ENCODE results near the gene PHLDB3.

The PHLDB3 gene

DNA sequence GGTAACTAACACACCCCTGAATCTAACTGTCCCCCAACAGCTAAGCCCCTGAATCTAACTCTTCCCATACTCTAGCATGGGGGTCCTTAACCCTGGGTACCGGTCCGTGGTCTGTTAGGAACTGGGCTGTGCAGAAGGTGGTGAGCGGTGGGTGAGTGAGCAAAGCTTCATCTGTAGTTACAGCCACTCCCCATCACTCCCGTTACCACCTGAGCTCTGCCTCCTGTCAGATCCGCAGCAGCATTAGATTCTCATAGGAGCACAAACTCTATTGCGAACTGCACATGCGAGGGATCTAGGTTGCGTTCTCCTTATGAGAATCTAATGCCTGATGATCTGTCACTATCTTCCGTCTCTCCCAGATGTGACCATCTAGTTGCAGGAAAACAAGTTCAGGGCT, 6.2 kb upstream of the PHLDB3 start:
- no peak for TF ChIP-seq EZH2phosphoT487 (IDR thresholded peaks at IDR 0.05; ENCODE audit: borderline replicate concordance)
- TF ChIP-seq, protein P1, sequence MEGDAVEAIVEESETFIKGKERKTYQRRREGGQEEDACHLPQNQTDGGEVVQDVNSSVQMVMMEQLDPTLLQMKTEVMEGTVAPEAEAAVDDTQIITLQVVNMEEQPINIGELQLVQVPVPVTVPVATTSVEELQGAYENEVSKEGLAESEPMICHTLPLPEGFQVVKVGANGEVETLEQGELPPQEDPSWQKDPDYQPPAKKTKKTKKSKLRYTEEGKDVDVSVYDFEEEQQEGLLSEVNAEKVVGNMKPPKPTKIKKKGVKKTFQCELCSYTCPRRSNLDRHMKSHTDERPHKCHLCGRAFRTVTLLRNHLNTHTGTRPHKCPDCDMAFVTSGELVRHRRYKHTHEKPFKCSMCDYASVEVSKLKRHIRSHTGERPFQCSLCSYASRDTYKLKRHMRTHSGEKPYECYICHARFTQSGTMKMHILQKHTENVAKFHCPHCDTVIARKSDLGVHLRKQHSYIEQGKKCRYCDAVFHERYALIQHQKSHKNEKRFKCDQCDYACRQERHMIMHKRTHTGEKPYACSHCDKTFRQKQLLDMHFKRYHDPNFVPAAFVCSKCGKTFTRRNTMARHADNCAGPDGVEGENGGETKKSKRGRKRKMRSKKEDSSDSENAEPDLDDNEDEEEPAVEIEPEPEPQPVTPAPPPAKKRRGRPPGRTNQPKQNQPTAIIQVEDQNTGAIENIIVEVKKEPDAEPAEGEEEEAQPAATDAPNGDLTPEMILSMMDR (conservative IDR thresholded peaks at IDR 0.05; ENCODE audit: low read length) = no peak
- Histone ChIP-seq H4K20me1 (ENCODE audit: insufficient read depth, low read length, poor library complexity, severe bottlenecking) (no peaks in the 10 kb centered on the region), H3K9ac (ENCODE audit: low read depth, low read length, poor library complexity, severe bottlenecking) (no peak overlapping the region), H3K27me3 (ENCODE audit: insufficient read depth, low read length, poor library complexity, severe bottlenecking) (no peaks in the 10 kb centered on the region), H3K9me3 (ENCODE audit: insufficient read depth, low read depth, low read length) (no peaks in the 10 kb centered on the region), H3K4me3 (ENCODE audit: low read length, poor library complexity, severe bottlenecking) (no peak overlapping the region), H3K36me3 (ENCODE audit: insufficient read depth, low read length) (peaks cover 20% of the 10 kb centered on the region; the same call in 1 of the 2 replicates), H3F3A (ENCODE audit: low read depth) (no peaks in the 10 kb centered on the region), H3K4me2 (ENCODE audit: low read depth, low read length, poor library complexity, severe bottlenecking) (no peak overlapping the region), H3K79me2 (ENCODE audit: insufficient read depth, low read length) (no peaks in the 10 kb centered on the region), H2AFZ (ENCODE audit: low read length) (no peak overlapping the region), H3K9me2 (replicated peaks; ENCODE audit: low read depth, low read length) (no peaks in the 10 kb centered on the region), H3K4me1 (ENCODE audit: insufficient read depth, low read length, poor library complexity, severe bottlenecking) (no peaks in the 10 kb centered on the region)

DNA sequence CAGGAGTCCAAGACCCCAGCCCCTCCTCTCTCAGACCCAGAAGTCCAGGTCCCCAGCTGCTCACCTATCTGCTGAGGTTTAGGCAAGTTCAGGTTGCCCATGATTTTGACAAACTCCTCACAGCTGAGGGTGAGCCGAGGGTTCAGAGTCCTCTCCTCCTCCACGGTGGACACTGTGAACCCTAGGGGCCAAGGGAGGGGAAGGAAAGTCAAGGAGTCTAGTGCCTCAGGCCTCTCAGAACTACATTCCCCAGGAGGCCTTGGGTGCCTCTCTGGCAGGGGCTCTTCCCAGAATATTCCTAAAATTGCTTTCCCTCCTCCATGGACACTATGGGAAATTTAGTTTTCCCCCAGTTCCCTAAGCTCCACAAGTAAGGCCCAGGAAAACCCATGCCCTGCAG, 3.3 kb upstream of the PHLDB3 start:
- peaks cover 20% of the 10 kb centered on the region; the same call in 1 of the 2 replicates for H3K36me3 ChIP-seq (ENCODE audit: insufficient read depth, low read length)
- H3K4me2 ChIP-seq (ENCODE audit: low read depth, low read length, poor library complexity, severe bottlenecking) = no peak overlapping the region
- no peak overlapping the region for H3K4me3 ChIP-seq (ENCODE audit: low read length, poor library complexity, severe bottlenecking)
- no peaks in the 10 kb centered on the region for H3K27me3 ChIP-seq (ENCODE audit: insufficient read depth, low read length, poor library complexity, severe bottlenecking)
- H3F3A ChIP-seq (ENCODE audit: low read depth) = no peaks in the 10 kb centered on the region
- no peaks in the 10 kb centered on the region for H3K9me3 ChIP-seq (ENCODE audit: insufficient read depth, low read depth, low read length)
- H3K4me1 ChIP-seq (ENCODE audit: insufficient read depth, low read length, poor library complexity, severe bottlenecking) = peaks cover 13% of the 10 kb centered on the region
- TF ChIP-seq, protein P1 (conservative IDR thresholded peaks at IDR 0.05; ENCODE audit: low read length) = no peak
- no peak for TF ChIP-seq EZH2phosphoT487 (IDR thresholded peaks at IDR 0.05; ENCODE audit: borderline replicate concordance)
- no peak overlapping the region for H3K9ac ChIP-seq (ENCODE audit: low read depth, low read length, poor library complexity, severe bottlenecking)
- no peaks in the 10 kb centered on the region for H4K20me1 ChIP-seq (ENCODE audit: insufficient read depth, low read length, poor library complexity, severe bottlenecking)
- no peak overlapping the region for H2AFZ ChIP-seq (ENCODE audit: low read length)
- H3K9me2 ChIP-seq (replicated peaks; ENCODE audit: low read depth, low read length) = no peaks in the 10 kb centered on the region
- no peaks in the 10 kb centered on the region for H3K79me2 ChIP-seq (ENCODE audit: insufficient read depth, low read length)

DNA sequence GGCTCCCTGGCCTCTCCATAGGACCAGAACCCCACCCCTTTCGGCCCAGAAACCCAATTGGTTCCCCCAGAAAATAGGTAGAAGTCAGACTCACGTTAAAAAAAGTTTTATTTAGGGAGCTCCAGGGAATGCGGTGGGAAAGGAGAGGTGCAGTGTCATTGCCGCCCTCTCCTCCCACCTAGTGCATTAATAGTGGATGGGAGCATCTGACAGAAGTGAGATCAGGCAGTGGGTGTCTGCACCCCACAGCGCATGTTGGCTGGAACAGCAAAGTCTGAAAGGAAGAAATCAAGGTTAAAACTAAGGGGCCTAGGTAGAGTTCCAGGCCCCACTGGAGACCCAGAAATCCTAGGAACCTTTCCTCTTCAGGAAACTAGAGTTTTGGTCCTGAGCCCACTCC, 2.1 kb upstream of the PHLDB3 start:
- no peak for TF ChIP-seq EZH2phosphoT487 (IDR thresholded peaks at IDR 0.05; ENCODE audit: borderline replicate concordance)
- TF ChIP-seq, protein P1 (conservative IDR thresholded peaks at IDR 0.05; ENCODE audit: low read length) = no peak
- H3K36me3 ChIP-seq (ENCODE audit: insufficient read depth, low read length) = peaks cover 20% of the 10 kb centered on the region; the same call in 1 of the 2 replicates
- no peak overlapping the region for H2AFZ ChIP-seq (ENCODE audit: low read length)

More for the DNA sequence above, 2.1 kb upstream of the PHLDB3 start:
- no peaks in the 10 kb centered on the region for H3K9me3 ChIP-seq (ENCODE audit: insufficient read depth, low read depth, low read length)
- no peak overlapping the region for H3K4me2 ChIP-seq (ENCODE audit: low read depth, low read length, poor library complexity, severe bottlenecking)
- H3K79me2 ChIP-seq (ENCODE audit: insufficient read depth, low read length) = no peaks in the 10 kb centered on the region
- no peaks in the 10 kb centered on the region for H3K27me3 ChIP-seq (ENCODE audit: insufficient read depth, low read length, poor library complexity, severe bottlenecking)
- no peaks in the 10 kb centered on the region for H3F3A ChIP-seq (ENCODE audit: low read depth)
- H3K4me3 ChIP-seq (ENCODE audit: low read length, poor library complexity, severe bottlenecking) = no peak overlapping the region
- H3K9me2 ChIP-seq (replicated peaks; ENCODE audit: low read depth, low read length) = no peaks in the 10 kb centered on the region
- no peak overlapping the region for H3K9ac ChIP-seq (ENCODE audit: low read depth, low read length, poor library complexity, severe bottlenecking)
- H4K20me1 ChIP-seq (ENCODE audit: insufficient read depth, low read length, poor library complexity, severe bottlenecking) = no peaks in the 10 kb centered on the region
- H3K4me1 ChIP-seq (ENCODE audit: insufficient read depth, low read length, poor library complexity, severe bottlenecking) = peaks cover 15% of the 10 kb centered on the region

All from Loucy (cell line).